ENCODE measurements around the gene KRTAP1-3.
"Not testable (repeated sequence)": the region's sequence is repeated elsewhere in the genome, so short reads cannot be mapped to it uniquely, and the experiment has no call there.

Gene KRTAP1-3

DNA sequence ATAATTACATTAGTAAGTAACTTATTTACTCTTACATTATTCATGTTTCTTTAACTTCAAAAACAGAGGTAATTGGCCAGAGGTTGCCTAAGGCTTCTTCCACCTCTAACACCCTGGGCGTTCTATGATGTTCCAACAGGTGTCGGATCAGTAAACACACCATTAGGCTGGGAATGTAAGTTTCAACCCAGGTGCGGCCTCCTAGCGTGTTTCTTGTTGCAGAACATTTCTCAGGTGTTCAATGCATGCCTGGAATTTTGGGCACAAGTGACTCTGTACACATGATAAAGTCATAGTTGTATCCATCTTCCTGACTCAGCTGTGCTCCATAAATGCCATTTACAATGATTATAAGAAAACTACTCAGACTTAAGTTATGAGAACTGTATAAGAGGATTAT, 19.4 kb upstream of the KRTAP1-3 start:
- DNase-seq (ENCODE audit: low spot score): no peak

DNA sequence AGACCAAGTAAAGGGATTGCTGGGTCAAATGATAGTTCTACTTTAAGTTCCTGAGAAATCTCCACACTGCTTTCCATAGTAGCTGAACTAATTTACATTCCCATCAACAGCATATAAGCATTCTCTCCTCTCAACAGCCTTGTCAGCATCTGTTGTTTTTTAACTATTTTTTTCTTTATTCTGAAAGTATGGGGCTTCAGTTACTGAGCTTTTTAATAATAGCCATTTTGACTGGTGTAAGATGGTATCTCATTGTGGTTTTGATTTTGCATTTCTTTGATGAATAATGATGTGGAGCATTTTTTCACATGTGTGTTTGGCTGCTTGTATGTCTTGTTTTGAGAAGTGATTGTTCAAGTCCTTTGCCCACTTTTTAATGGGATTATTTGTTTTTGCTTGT, 17.9 kb upstream of the KRTAP1-3 start:
- DNase-seq (ENCODE audit: low spot score): no peak

DNA sequence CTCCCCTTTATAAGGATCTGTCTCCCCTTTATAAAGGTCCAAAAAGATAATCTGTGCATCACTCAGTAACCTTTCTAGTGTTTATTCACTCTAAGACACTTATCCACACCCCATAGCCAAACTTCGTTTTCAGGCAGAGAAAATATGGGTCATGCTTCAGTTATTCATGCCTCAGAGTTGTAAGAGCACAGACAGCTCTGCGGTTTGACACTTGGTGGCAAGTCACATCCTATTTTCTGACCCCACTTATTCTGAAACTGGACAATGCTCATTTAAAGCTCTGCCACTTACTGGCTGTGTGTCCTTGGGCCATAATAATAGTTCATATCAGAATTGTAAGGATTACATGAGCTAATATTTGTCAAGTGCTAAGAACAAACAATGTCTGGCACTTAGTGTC, 14.4 kb upstream of the KRTAP1-3 start:
- DNase-seq (ENCODE audit: low spot score): no peak

DNA sequence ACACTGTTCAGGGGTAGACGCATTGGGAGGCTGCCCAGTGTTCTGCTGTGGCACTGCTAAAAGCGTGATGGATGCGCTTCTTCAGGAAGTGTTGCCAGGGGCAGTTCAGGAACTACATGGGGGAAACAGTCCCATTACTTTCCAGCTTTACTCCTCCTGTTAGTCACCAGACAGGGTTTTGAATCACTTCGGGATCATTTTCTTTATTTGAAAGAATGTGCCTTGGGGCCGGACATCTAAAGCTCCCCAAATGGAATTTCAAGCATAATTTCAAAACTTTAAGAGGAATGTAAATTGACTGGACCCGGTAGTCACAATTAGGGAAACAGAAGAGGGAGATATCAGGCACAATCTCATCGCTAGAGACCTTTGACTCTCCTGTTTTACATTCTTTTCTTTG, 13.8 kb upstream of the KRTAP1-3 start:
- DNase-seq (ENCODE audit: low spot score): no peak

DNA sequence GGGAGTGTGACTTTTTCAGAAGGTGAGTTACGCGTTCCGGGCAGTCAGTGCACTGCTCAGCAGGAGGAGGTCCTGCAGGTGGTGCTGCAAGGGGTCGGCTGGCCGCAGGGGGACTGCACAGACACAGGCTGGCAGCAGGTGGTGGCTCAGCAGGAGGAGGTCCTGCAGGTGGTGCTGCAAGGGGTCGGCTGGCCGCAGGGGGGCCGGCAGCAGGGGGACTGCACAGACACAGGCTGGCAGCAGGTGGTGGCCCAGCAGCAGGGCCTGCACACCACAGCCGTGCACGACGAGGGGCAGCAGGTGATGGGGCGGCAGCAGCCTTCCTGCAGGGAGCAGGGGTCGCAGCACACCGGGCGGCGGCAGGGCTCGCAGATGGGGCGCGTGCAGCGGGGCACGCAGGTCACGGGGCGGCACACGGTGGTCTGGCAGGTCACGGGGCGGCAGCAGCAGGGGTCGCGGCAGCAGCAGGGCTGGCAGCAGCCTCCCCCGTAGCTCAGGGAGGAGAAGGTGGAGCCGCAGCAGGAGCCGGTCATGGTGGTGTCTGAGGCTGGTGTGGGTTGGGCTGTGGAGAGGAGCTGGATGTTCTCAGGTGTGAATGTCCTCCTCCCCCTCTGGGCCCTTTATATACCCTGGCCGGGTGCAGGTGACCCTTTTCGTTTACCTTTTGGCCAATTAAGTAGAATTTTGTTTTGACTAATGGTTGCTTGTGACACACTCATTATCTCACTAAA, 12.2 kb upstream of the KRTAP1-3 start, which contains the start of gene KRTAP2-1:
Gene KRTAP2-1 (minus strand): TSS at position 582 of the 731 bp plus-strand sequence. CDS start 49 bp downstream, at position 533.
- DNase-seq (ENCODE audit: low spot score): not testable (repeated sequence)

DNA sequence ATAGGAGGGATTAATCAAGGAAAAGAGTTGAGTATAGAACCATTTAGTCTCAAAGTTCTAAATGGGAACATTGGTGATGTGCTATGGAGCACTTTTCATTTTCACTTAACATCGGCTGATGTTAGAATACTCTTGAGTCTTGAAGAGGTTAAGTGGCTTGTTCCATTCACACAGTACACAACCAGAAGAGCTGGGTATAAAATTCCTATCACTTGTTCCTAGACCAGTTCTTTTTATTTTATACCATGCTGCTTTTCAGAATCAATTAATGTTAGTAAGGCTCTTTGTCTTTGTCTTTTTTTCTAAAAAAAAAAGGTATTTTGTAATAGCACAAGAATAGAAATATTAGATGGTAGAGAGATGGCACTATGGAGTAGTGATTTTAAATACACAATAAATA, 8.3 kb upstream of the KRTAP1-3 start:
- DNase-seq (ENCODE audit: low spot score): no peak

DNA sequence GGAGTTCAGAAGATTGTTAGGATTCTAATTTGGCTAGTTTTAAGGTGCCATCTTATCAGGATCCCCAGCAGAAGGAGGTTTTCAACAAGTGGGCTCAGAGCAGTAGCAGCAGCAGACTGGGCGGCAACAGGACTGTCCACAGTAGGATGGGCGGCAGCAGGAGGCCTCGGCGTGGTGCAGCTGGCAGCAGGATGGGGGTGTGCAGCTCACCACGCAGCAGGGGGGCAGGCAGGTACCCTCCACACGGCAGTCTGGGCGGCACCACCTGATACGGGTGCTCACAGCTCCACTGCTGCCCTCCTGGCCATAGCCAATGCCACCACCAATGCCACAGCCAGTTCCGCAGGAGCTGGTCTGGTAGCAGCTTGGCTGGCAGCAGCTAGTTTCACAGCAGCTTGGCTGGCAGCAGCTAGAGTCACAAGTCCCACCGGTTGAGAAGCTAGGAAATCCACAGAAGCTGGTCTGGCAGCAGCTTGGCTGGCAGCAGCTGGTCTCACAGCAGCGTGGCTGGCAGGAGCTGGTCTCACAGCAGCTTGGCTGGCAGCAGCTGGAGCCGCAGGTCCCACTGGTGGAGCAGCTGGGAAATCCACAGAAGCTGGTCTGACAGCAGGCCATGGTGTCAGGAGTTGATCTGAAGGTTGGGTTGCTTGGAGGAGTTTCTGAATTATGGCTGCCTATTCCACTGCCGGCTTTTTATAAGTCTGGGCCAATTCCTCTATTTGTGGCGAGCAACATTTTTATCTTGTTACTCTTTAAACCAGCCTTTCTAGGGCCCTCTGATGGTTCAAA, 6.3 kb upstream of the KRTAP1-3 start, which contains the start of gene KRTAP1-1:
Gene KRTAP1-1 (minus strand): TSS at position 668 of the 789 bp plus-strand sequence. CDS start 53 bp downstream, at position 615.
- DNase-seq (ENCODE audit: low spot score): not testable (repeated sequence)

DNA sequence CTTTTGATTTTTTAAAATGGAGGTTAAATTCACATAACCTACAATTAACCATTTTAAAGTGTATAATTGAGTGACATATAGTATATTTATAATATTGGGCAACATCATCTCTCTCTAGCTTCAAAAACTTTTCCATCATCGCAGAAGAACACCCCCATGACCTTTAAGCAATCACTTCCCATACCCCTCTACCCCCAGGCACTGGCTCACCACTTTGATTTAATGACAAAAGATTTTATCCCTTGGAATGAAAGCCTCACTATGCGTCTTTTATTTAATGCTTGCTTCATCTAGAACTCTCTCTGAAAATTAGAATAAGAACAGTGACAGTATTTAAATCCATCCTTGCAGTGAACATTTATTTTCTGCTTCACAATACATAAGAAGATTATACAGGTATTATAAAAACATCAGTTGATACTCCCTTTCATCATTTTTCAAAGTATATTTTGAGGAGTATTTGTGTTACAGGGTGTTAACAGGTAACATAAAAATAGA, 3.2 kb upstream of the KRTAP1-3 start:
- DNase-seq (ENCODE audit: low spot score): no peak

DNA sequence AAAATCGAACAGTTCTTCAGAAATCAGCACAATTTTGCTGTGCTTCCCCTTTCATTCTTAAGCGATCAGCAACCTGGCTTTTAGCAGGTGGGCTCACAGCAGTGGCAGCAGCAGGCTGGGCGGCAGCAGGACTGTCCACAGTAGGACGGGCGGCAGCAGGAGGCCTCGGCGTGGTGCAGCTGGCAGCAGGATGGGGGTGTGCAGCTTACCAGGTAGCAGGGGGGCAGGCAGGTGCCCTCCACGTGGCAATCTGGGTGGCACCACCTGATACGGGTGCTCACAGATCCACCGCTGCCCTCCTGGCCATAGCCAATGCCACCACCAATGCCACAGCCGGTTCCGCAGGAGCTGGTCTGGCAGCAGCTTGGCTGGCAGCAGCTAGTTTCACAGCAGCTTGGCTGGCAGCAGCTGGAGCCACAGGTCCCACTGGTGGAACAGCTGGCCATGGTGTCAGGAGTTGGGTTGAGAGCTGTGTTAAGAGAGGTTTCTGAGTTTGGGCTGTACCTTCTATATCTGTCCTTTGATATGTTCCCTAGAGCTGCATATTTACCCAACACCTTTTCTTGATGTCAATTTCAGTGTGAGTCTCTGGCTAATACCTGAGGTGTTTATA, 4.9 kb downstream of the KRTAP1-3 start, which contains the start of gene KRTAP1-4:
Gene KRTAP1-4 (minus strand): TSS at position 563 of the 613 bp plus-strand sequence. CDS start 117 bp downstream, at position 446.
- no peak for DNase-seq (ENCODE audit: low spot score)

DNA sequence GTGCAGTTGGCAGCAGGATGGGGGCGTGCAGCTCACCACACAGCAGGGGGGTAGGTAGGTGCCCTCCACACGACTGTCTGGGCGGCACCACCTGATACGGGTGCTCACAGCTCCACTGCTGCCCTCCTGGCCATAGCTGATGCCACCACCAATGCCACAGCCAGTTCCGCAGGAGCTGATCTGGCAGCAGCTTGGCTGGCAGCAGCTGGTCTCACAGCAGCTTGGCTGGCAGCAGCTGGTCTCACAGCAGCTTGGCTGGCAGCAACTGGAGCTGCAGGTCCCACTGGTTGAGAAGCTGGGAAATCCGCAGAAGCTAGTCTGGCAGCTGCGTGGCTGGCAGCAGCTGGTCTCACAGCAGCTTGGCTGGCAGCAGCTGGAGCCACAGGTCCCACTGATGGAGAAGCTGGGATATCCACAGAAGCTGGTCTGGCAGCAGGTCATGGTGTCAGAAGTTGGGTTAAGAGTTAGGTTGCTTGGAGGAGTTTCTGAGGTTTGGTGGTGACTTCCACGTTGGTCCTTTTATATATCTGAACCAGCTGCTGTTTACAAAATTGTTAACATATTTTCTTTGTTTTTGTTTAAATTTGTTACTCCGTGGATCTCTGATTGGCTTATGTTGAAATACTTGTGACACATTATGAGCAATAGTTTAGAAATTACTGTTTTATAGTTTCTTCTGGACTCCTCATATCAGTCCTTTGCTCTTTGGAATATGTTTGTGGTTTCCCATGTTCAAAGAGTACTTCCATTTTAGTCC, 7.8 kb downstream of the KRTAP1-3 start, which contains the start of gene KRTAP1-5:
Gene KRTAP1-5 (minus strand): TSS at position 494 of the 757 bp plus-strand sequence. CDS start 53 bp downstream, at position 441.
- no peak for DNase-seq (ENCODE audit: low spot score)

DNA sequence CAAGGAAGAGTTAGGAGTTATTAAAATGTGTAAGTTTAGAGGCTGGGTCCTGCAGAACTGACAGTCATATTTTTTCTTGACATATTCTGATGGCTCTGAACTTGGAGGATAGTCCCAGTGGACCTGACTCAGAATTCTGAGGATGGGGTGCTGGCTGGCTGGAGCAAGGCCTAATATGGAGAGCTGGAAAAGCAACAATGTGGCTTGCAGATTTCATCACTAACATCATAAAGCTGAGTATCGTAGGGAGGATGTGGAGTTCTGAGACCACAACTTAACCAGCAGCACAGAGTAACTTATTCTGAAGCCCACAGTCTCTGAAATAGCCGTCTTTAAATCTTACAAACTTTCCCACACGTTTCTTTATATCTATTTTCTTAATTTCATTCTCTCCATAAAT, 10.0 kb downstream of the KRTAP1-3 start:
- DNase-seq (ENCODE audit: low spot score): no peak

DNA sequence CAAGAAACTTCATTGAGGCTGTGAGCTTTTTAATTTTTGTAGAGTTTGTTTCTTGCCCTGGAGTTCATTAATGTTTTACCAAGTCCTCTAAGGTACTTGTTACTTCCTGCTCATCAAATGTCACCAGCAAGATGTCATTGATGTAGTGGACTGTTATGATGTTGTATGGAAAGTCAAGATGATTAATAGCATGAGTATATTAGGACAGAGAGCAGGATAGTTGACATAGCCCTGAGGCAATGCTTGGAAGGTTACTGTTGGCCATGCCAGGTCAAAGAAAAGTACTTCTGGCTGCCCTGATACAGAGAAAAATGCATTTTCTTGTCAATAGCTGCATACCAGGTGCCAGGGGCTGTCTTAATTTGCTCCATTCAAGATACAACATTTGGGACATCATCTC, 14.3 kb downstream of the KRTAP1-3 start:
- no peak for DNase-seq (ENCODE audit: low spot score)

DNA sequence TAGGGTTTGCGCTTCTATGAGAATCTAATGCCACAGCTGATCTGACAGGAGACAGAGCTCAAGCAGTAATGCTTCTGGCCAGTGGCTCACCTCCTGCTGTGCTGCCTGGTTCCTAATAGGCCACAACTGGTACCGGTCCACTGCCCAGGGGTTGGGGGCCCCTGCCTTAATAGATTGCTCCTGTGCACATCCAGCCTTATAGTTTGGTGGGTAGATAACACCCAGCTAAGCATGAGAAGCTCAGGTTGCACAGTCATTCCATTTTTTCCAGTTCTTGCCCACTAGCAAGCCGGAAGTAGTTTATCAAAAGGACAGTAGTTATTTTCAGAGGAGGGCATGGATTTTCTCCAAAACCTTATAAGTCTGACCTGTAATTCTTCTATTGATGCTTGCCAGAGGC, 15.3 kb downstream of the KRTAP1-3 start:
- DNase-seq (ENCODE audit: low spot score): no peak

DNA sequence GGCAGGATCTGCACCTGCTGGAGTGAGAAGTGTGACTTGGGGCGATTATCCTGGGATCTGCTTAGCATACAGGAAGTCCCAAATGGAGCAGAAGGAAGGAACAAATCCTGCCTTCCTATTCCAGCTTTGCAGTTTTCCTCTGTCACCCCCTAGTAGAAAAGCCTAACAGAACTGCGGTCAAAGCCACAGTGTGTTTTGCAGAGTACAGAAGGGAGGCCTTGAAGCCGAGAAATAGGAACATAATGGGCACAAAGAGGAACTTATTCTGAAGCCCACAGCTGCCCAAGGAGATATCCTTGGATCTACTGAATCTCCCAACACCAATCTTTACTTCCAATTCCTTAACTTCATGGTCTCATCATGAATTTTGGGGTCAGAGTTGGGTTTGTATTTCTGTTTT, 16.1 kb downstream of the KRTAP1-3 start:
- no peak for DNase-seq (ENCODE audit: low spot score)

DNA sequence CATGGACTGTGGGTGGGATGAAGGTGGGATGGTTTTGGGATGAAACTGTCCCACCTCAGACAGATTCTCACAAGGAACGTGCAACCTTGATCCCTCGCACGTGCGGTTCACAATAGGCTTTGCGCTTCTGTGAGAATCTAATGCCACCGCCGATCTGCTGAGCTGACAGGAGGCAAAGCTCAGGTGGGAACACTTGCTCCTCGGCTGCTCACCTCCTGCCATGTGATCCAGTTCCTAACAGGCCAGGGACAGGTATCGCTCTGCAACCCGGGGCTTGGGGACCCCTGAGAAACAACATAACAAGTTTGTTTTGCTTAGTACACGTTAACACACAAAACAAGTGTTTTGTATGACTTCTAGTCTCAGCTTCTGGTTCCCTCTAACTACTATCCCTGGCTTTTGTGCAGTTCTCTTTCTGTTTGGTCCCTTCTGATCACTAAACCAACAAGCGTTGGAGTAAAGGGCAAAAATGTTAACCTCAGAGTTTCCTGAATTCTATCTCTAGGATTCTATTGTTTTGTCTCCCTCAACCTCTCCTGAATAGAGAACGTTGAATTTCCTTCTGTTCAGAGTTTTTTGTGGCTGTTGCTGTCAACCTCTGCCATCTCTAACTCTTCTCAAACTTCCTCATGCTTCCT, 18.0 kb downstream of the KRTAP1-3 start:
- DNase-seq (ENCODE audit: low spot score): no peak

DNA sequence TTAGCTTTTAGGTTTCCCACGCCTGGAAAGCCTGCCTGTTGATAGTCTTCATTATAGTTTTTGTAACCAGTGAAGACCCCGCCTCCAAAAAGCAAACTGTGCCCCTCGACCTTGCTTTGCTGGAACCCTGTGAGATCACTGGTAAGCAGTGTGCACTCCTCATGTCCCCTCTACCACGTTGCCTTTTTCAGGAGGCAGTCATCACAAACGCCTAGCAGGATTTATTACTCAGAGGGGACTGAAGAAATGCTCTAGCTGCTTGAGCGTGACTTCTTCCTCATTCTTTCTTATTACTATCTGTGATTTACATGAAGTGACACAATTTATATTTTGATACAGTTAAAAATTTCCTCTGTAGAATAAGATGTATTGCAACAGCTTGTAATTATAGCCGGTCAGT, 19.2 kb downstream of the KRTAP1-3 start:
- DNase-seq (ENCODE audit: low spot score): no peak

DNA sequence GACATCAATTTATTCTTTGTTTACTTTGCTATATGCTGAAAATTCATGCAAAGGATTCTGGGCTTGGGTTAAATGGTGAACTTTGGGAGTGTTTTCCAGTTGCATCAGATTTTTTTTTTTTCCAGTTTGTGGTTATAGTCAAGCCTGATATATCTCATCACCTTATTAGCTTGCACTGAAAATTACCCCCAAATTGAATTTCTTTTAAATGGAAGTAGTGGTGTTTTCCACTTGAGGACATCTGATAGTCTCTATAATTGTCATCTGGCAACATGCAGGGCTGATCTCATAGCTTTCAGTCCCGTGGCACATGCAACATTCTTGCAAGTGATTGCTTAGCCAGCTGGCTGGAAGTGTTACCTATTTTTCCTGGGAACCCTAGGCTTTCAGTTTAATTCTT, 21.1 kb downstream of the KRTAP1-3 start:
- DNase-seq (ENCODE audit: low spot score): no peak

DNA sequence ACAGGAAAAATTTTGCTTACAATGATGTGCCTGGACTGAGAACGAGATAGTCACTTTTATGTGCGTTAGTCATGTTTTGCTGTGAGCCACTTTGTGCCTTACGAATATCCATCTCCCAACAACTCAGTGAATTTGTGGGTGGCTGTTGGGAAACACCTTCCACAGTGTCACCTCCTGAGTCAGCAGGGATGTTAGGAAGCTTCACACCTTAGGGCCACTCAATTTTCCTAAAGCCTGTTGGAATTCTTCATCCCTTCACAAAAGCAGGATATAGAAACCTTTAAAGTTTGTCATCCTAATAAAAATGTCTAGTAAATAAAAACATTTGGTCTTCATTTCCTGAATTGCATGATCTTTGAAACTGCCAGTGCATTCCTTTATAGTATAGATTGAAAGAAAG, 21.5 kb downstream of the KRTAP1-3 start:
- no peak for DNase-seq (ENCODE audit: low spot score)

DNA sequence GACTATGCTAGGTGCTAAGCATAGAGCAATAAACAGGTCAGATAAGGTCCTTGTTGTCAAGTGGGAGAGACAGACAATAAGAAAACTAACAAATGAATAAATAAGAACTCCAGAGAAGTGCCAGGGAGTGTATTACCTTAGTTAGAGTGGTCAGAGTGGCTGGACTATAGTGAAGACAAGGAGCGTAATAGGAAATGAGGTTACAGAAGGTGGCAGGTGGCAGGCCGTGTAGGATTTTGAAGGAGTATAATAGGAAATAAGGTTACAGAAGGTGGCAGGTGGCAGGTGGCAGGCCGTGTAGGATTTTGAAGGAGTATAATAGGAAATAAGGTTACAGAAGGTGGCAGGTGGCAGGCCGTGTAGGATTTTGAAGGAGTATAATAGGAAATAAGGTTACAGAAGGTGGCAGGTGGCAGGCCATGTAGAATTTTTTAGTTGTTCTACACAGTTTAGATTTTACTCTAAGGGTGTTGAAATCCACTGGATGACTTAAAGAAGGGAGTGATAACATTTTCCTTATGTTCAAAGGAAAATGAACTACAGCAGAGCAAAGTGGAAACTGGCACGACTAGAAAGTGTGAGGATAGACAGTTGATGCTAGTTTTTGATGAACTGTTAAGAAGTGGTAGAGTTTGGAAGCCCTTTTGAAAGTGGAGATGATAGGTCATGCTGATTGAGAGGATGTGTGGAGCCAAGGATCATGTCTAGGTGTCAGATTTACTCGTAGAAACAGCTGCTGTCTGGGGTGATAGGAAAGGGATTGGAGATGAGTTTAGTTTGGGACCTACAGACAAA, 22.2 kb downstream of the KRTAP1-3 start:
- no peak for DNase-seq (ENCODE audit: low spot score)

DNA sequence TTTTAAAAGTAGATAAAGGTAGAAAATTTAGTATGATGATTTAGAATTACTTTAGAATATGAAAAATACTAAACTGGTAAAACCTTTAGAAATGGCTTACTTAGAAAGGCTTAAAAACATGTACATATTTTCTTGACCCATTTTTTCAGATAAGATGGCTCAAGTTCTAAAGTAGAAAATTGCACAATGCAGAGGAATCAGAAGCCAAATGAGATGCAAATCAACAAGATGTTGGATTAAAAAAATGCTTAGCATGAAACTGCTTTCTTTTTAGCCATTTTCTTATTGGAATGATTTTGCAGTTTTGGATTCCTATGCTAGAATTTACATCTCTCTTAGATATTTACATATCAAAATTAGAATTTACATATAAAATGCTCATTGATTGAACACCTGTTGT, 24.2 kb downstream of the KRTAP1-3 start:
- no peak for DNase-seq (ENCODE audit: low spot score)

Data from CD4-positive, alpha-beta T cell treated with Interleukin-15 for 4 hours (primary cell).